ENCODE results near the gene PFN1.
"Not testable (repeated sequence)": the region's sequence is repeated elsewhere in the genome, so short reads cannot be mapped to it uniquely, and the experiment has no call there.

PFN1 gene

DNA sequence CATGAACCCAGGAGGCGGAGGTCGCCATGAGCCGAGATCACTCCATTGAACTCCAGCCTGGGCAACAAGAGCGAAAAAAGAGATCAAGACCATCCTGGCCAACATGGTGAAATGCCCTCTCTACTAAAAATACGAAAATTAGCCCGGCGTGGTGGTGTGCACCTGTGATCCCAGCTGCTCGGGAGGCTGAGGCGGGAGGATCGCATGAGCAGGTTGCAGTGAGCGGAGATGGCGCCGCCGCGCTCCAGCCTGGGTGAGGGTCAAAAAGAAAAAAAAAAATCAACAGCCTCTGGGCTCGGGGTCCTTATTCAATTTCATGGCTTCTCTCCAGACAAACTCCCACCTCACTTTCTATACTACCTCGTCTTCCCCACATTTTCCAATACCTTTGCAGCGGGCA lies 19.4 kb downstream of the PFN1 start:
- Mint-ChIP-seq H3K4me3 (no peak overlapping the region), H3K27ac (no peak overlapping the region), H3K4me1 (peaks cover 36% of the 10 kb centered on the region), H3K9me3 (no peaks in the 10 kb centered on the region), H3K27me3 (peaks cover 4% of the 10 kb centered on the region), H3K36me3 (peaks cover 19% of the 10 kb centered on the region)
- no peak for ATAC-seq

DNA sequence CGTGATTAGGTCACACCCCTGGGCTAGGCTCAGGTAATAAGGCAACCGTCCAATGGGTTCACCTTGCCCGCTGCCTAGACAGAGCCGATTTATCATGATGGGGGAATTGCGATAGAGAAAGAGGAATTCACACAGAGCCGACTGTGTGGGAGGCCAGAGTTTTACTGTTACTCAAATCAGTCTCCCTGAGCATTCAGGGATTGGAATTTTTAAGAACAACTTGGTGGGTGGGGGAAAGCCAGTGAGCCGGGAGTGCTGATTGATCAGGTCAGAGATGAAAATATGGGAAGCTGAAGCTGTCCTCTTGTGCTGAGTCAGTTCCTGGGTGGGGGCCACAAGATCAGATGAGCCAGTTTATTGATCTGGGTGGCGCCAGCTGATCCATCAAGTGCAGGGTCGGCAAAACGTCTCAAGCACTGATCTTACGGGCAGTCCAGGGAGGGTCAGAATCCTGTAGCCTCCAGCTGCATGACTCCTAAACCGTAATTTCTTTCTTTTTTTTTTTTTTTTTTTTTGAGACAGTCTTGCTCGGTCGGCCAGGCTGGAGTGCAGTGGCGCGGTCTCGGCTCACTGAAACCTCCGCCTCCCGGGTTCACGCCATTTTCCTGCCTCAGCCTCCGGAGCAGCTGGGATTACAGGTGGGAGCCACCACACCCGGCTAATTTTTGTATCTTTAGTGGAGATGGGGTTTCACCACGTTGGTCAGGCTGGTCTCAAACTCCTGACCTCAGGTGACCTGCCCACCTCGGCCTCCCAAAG lies 21.6 kb downstream of the PFN1 start:
- not testable (repeated sequence) for H3K4me3 Mint-ChIP-seq, H3K27ac Mint-ChIP-seq, ATAC-seq, H3K27me3 Mint-ChIP-seq, H3K9me3 Mint-ChIP-seq
- Mint-ChIP-seq H3K36me3 (peaks cover 15% of the 10 kb centered on the region), H3K4me1 (peaks cover 18% of the 10 kb centered on the region)

DNA sequence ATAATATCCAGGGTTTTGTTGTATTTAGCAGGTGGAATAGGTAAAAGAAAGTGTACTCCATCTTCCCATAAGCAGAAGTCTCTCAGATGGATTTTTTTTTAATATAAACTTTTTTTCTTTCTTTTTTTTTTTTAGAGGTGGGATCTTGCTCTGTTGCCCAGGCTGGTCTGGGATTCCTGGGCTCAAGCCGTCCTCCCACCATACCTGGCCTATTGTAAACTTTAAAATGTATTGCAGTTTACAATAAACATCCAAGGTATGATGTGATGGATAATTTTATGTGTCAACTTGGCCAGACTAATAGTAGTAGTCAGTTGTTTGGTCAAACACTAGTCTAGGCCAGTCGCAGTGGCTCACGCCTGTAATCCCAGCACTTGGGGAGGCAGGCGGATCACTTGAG lies 27.0 kb downstream of the PFN1 start:
- Mint-ChIP-seq H3K27me3 (no peaks in the 10 kb centered on the region), H3K27ac (no peak overlapping the region), H3K36me3 (no peaks in the 10 kb centered on the region), H3K4me1 (peaks cover under 1% of the 10 kb centered on the region), H3K9me3 (no peaks in the 10 kb centered on the region), H3K4me3 (no peak overlapping the region)
- no peak for ATAC-seq

DNA sequence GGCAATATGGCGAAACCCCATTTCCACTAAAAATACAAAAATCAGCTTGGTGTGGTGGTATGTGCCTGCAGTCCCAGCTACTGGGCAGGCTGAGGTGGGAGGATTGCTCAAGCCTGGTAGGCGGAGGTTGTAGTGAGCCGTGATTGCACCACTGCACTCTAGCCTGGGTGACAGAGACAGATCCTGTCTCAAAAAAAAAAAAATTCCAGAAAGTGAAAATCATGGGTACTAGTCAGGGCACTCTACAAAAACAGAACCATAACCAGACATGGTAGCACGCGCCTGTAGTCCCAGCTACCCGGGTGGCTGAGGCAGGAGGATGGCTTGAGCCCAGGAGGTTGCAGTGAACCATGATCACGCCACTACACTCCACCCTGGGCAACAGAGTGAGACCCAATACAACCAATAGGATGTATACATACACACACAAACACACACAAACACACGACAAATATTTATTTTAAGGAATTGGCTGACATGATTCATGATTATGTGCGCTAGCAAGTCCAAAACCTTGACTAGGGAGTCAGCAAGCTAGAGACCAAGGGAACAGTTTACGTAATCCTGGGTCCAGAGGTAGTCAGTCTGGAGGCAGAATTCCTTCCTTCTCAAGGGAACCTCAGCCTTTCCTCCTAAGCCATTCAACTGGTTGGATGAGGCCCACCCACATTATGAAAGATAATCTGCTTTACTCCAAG lies 27.8 kb downstream of the PFN1 start:
- Mint-ChIP-seq H3K4me3 (no peak overlapping the region), H3K9me3 (no peaks in the 10 kb centered on the region), H3K36me3 (no peaks in the 10 kb centered on the region), H3K27ac (no peak overlapping the region), H3K4me1 (no peaks in the 10 kb centered on the region), H3K27me3 (no peaks in the 10 kb centered on the region)
- ATAC-seq: no peak

DNA sequence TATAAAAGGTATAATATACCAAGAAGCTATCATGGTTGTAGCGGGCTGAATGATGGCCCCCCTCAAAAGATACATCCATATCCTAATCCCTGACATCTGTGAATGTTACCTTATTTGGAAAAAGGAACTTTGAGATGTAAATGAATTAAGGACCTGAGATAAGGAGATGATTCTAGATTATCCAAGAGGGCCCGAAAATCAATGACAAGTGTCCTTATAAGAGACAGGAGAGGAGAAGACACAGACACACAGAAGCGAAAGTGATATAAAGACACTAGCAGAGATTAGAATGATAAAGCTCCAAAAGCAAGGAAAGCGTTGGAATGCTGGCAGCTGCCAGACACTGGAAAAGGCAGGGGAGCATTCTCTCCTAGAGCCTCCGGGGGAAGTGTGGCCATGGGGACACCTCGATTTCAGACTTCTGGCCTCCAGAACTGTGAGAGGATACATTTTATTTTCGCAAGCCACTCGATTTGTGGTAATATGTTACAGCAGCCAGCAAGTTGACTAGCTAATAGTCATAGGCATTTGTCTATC lies 28.8 kb downstream of the PFN1 start:
- H3K27ac Mint-ChIP-seq: no peak overlapping the region
- H3K4me3 Mint-ChIP-seq: no peak overlapping the region
- ATAC-seq: no peak
- H3K4me1 Mint-ChIP-seq: no peaks in the 10 kb centered on the region
- H3K9me3 Mint-ChIP-seq: no peaks in the 10 kb centered on the region
- no peaks in the 10 kb centered on the region for H3K27me3 Mint-ChIP-seq
- no peaks in the 10 kb centered on the region for H3K36me3 Mint-ChIP-seq

DNA sequence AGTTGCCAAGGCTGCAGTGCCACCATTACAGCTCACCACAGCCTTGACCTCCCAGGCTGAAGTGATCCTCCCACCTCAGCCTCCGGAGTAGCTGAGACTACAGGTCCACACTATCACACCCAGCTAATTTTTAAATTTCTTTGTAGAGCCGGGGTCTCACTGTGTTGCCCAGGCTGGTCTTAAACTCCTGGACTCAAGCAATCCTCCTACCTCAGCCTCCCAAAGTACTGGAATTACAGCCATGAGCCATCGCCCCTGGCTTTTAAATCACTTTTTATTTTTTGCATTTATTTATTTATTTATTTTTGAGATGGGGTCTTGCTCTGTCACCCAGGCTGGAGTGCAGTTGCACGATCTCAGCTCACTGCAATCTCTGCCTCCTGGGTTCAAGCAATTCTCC lies 33.8 kb downstream of the PFN1 start:
- H3K4me1 Mint-ChIP-seq, H3K9me3 Mint-ChIP-seq, ATAC-seq, H3K4me3 Mint-ChIP-seq, H3K27ac Mint-ChIP-seq, H3K36me3 Mint-ChIP-seq: not testable (repeated sequence)
- peaks cover 11% of the 10 kb centered on the region for H3K27me3 Mint-ChIP-seq

DNA sequence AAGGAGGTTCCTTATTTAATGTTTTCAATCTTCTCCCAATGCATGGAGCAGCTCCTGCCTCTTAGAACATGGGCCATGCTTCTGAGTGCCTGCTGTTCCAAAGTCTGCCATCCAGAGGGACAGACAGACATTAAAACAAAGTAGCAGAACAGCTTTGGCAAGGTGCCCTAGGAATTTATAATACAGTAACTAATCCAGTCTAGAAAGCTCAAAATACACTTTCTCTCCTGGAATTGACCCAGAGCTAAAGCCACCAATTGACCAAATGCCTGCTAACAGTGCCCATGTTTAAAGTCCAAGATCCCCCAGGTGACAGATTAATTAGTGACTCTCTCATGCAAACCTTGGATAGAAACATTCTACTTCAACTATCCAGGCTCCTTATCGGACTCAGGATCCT lies 34.3 kb downstream of the PFN1 start:
- no peaks in the 10 kb centered on the region for H3K36me3 Mint-ChIP-seq
- peaks cover 11% of the 10 kb centered on the region for H3K27me3 Mint-ChIP-seq
- no peak overlapping the region for H3K27ac Mint-ChIP-seq
- no peak for ATAC-seq
- no peaks in the 10 kb centered on the region for H3K4me1 Mint-ChIP-seq
- no peak overlapping the region for H3K4me3 Mint-ChIP-seq
- H3K9me3 Mint-ChIP-seq: no peaks in the 10 kb centered on the region

DNA sequence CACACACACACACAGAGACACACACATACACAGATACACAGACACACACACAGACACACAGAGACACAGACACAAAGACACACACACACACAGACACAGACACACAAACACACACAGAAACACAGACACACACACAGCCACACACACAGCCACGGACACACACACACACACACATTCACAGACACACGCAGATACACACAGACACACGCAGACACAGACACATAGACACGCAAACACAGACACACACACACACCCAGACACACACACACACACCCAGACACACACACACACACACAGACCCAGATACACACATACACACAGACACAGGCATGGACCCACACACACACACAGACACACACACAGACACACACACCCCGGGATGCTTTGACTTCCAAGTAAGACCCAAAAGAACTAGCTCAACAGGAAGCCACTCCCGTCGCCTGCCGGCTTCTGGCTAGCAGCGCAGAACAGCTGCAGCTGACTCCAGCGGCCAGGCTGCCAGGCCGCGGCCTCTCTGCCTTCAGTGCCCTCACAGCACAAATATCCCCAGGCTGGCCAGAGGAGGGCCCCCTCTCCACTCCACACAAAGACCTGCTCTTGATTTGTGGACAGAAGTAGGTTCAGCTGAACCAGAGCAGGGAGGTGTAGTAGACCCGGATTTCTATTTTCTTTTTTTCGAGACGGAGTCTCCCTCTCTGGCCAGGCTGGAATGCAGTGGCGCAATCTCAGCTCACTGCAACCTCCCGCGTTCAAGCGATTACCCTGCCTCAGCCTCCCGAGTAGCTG lies 39.4 kb downstream of the PFN1 start:
- Mint-ChIP-seq H3K36me3 (no peaks in the 10 kb centered on the region), H3K4me1 (peaks cover under 1% of the 10 kb centered on the region), H3K27me3 (peaks cover 11% of the 10 kb centered on the region), H3K4me3 (no peak overlapping the region), H3K9me3 (no peaks in the 10 kb centered on the region), H3K27ac (no peak overlapping the region)
- peak; percentile 94 for ATAC-seq

DNA sequence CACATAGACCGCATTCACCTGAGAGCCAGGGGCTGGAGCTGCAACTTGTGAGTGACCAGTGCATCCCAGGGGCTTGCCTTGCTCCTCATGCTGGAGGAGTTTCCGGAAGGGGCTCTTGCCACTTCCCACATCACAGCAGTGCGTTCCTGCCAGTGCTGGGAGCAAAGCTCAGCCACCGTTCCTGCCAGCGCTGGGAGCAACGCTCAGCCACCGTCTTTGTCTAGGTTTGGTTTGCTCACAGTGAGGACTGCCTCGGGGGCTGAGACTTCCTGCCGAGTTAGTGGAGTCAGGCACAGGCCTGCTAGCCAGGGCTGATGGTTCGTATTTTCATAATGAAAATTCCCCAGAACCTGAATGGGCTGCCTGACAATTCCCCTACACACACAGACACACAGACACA lies 40.0 kb downstream of the PFN1 start:
- no peak for ATAC-seq
- Mint-ChIP-seq H3K36me3 (no peaks in the 10 kb centered on the region), H3K9me3 (no peaks in the 10 kb centered on the region), H3K4me1 (peaks cover 6% of the 10 kb centered on the region), H3K4me3 (no peak overlapping the region), H3K27me3 (peaks cover 11% of the 10 kb centered on the region), H3K27ac (no peak overlapping the region)

DNA sequence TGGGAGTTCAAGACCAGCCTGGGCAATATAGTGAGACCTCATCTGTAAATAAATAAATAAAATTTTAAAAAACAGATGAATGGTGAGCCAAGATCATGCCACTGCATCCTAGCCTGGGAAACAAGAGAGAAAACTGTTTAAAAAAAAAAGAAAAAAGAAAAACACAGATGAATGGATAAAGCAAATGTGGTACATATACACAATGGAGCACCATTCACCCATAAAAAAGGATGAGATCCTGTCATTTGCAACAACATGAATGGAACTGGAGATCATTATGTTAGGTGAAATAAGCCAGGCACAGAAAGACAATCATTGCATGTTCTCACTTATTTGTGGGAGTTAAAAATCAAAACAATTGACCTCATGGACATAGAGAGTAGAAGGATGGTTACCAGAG lies 41.7 kb downstream of the PFN1 start:
- not testable (repeated sequence) for H3K27ac Mint-ChIP-seq, ATAC-seq, H3K4me3 Mint-ChIP-seq, H3K36me3 Mint-ChIP-seq, H3K9me3 Mint-ChIP-seq
- Mint-ChIP-seq H3K4me1 (peaks cover 20% of the 10 kb centered on the region), H3K27me3 (peaks cover 11% of the 10 kb centered on the region)

DNA sequence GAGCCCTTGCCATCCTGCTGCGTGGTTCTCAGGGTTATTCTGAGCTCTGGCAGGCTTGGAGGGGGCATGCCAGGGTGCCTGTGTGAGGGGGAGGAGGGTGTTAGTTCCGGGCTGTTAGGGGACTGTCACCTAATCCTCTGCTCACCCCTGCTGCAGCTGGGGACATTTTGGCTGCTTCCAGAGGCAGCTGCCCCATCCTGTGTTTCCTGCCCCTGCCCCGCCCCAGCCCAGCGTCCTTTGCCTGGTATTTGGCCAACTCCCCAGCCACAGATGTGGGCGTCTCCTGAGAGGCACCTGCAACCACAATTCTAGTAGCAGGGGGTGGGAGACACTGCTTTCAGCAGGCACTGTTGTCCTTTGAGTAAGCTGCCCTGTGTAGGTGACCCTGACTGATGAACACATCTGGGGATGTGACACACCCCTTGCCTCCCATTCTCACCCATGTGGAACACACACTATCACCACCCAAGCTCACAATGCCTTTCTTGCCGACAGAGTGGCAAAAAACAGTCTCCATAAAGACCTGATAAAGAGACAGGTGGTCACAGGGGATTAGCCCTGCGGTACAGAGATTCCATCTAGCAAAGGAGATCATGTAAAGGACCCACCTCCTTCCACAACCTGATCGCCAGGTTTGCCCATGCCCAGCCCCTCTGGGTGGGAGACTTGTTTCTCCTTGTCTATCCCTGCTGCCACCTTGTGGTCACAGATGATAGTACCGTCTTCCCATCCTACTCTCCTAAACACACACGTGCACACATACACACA lies 45.1 kb downstream of the PFN1 start, which contains the start of gene CHRNE:
TSS of gene CHRNE (minus strand) at position 48 of the 768 bp plus-strand sequence. CDS start at position 13, 35 bp downstream.
- H3K9me3 Mint-ChIP-seq: no peaks in the 10 kb centered on the region
- H3K27ac Mint-ChIP-seq: peak within 1 kb of the TSS; percentile 9
- peak within 1 kb of the TSS; percentile 4 for H3K4me3 Mint-ChIP-seq
- peaks cover 3% of the 10 kb centered on the region for H3K36me3 Mint-ChIP-seq
- H3K4me1 Mint-ChIP-seq: peaks cover 44% of the 10 kb centered on the region
- peaks cover 10% of the 10 kb centered on the region for H3K27me3 Mint-ChIP-seq
- peak; percentile 64 for ATAC-seq

DNA sequence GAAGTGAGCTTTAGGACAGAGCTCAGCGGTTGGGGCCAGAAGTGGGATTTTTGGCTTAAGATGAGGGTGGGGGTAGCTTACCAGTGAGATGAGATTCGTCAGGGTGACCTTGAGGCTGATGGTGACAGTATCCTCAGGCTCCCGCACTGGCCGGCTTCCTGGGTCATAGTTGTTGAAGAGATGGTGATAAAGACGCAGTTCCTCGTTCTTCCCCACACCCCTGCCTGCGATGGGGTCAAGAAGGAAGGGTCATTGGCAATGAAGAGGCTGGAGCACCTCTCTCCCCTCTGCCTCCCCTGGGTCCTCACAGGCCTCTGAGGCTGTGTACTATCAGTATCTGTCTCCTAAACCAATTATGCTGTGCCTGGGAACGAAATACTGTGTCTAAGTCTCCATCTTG lies 45.8 kb downstream of the PFN1 start:
- H3K4me3 Mint-ChIP-seq: no peak overlapping the region
- peak overlapping the region; percentile 9 for H3K27ac Mint-ChIP-seq
- peaks cover 10% of the 10 kb centered on the region for H3K36me3 Mint-ChIP-seq
- no peaks in the 10 kb centered on the region for H3K9me3 Mint-ChIP-seq
- no peak for ATAC-seq
- H3K4me1 Mint-ChIP-seq: peaks cover 48% of the 10 kb centered on the region
- H3K27me3 Mint-ChIP-seq: peaks cover 10% of the 10 kb centered on the region

DNA sequence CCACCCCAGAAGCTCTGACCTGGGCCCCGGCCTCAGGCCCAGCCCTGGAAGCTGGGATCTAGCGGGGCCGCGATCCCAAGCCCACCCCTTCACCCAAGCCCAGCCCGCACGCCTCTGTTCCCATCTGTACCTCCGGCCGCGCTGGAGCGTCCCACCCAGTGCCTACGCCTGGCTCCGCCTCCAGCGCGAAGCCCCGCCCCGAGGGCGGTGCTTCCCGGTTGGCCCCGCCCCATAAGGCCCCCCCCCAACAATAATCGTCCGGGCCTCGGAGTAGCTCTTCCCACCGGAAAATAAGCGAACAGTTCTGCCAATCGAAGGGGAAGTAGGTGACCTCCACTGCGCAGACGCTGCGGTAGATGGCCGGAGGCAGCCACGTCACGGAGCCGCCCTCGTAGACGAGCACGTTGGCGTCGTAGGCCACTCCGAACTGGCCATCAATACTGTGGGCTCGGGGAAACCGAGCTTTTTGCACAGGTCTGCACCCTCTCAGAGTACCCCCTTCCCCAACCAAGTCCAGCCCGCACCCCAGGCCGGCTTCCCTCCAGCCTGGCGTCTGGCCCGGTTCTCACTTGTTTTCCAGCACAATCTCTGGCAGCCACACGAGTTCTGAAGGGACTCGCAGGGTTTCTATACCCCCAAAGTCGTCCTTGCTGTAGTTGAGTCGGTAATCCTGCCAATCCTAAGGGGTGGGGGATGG lies 46.5 kb downstream of the PFN1 start:
- Mint-ChIP-seq H3K36me3 (peaks cover 17% of the 10 kb centered on the region), H3K27me3 (peaks cover 10% of the 10 kb centered on the region), H3K4me1 (peaks cover 48% of the 10 kb centered on the region), H3K4me3 (peak overlapping the region; percentile 90), H3K9me3 (no peaks in the 10 kb centered on the region), H3K27ac (peak overlapping the region; percentile 9)
- no peak for ATAC-seq

DNA sequence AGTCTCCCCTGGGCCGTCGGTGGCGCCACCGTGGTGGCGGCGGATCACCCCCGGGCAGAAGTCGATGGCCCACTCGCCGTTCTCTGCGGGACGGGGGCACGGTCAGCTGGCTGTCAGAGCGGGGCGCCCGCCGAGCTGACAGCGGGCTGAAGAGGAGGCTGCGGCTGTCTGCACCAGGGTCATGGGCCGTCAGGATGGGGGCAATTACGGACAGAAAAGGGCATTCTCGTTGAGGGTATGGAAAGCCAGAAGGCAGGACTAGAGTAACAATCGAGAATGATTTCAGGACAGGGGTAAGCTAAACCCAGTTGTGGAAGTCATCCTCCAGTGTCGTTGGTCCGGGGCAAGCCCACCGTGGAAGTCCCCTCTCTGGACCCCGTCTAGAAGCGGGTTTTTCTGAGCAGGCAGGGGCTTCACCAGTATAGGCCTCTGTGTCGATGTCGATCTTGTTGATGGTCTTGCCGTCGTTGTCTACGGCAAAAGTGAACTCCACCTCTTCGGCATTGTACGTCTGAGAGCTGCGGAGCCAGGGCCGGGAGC lies 47.2 kb downstream of the PFN1 start:
- Mint-ChIP-seq H3K4me3 (peak overlapping the region; percentile 90), H3K4me1 (peaks cover 48% of the 10 kb centered on the region), H3K36me3 (peaks cover 23% of the 10 kb centered on the region), H3K27me3 (peaks cover 10% of the 10 kb centered on the region), H3K27ac (peak overlapping the region; percentile 57), H3K9me3 (no peaks in the 10 kb centered on the region)
- ATAC-seq: no peak
